HG03025 (cell line): ENCODE results near the gene CTDSP2.
"Not testable (repeated sequence)": the region's sequence is repeated elsewhere in the genome, so short reads cannot be mapped to it uniquely, and the experiment has no call there.

Experiments
- ATAC-seq: cut with Tn5 transposase; IDR thresholded peaks from one replicate; pipeline ENCODE4 v1.9.1; 2021; ENCODE audit warnings: mild to moderate bottlenecking, moderate library complexity; ENCODE audit not compliant: unreplicated experiment, low FRiP score

CTDSP2 gene, protein sequence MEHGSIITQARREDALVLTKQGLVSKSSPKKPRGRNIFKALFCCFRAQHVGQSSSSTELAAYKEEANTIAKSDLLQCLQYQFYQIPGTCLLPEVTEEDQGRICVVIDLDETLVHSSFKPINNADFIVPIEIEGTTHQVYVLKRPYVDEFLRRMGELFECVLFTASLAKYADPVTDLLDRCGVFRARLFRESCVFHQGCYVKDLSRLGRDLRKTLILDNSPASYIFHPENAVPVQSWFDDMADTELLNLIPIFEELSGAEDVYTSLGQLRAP

DNA sequence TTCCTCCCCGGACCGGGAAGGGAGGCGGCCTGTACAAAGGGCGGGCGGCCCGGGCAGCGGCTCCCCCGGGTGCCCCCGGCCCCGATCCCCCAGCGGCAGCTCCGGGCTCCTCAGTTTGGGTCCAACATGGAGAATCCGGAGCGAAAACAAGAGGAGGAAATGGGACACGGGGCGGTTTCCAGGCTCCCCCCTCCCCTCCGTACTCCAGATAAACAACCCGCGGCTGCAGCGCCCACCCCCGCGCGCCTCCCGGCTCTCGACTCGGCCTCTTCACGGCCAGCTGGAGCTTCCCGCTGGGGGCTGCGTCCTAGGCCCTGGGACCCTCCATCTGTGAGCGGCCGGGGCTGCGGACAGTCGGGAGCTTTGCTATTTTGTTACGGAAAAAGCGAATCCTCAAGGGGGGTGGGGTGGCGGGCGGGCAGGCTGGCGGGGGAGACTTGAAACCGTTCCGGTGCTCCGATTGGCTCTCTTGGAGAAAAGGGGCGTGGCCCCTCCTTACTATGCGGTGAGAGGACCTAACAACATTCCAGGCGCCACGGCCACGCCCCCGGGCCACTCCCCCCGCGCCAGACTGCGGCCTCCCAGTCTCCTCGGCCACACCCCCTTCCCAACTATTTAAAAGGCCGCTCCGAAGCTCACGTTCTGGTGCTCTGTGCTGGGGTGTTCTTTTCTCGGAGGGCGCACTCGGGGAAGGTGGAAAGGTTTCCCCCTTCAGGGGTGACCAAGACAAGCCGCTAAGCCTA, at the start of gene CTDSP2:
TSS of gene CTDSP2 (minus strand) at position 153 of the 743 bp plus-strand sequence. CDS start 294 bp downstream, outside the sequence.
- ATAC-seq, result peak; percentile 41

GRCh38 chr12:57896115-57896433, 49.5 kb upstream of the CTDSP2 start:
- no peak for ATAC-seq

DNA sequence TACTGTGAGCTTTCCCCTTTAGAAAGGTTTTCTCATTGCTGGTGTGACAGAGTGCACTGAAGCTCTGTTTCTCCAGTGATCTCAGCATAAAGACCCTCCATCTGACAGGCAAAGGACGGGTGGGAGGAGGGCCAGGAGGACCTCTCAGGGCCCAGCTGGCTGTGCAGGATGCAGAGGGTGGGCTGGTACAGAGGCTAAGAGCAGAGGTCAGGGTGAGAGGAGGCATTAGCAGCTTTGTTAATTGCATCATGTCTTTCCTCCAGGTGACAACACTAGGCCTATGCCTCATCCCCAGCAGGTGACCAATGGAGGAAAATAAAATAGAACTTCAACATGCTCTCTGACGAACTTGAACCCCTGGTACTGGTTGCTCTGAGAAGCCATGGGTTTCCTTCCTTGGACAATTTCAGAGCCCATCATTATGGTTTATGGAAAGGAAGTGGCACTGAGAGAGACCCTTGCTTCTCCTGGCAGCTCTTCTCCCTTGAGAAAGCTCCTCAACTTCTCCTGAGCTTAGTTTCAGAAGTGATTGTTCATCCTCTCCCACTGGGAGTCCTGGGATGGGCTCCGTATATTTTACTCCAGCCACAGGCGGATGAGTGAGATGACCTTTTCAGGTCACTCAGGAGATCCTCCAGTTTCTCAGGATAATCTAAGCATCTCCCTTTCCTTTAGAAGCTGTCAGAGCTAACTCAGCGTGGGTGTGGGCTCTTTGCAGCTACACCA, 49.0 kb upstream of the CTDSP2 start:
- ATAC-seq, result no peak

- ATAC-seq, result no peak
Observed at GRCh38 chr12:57894399-57895292, 48.1 kb upstream of the CTDSP2 start.

- no peak for ATAC-seq
Observed at GRCh38 chr12:57893431-57894353, 47.2 kb upstream of the CTDSP2 start.

DNA sequence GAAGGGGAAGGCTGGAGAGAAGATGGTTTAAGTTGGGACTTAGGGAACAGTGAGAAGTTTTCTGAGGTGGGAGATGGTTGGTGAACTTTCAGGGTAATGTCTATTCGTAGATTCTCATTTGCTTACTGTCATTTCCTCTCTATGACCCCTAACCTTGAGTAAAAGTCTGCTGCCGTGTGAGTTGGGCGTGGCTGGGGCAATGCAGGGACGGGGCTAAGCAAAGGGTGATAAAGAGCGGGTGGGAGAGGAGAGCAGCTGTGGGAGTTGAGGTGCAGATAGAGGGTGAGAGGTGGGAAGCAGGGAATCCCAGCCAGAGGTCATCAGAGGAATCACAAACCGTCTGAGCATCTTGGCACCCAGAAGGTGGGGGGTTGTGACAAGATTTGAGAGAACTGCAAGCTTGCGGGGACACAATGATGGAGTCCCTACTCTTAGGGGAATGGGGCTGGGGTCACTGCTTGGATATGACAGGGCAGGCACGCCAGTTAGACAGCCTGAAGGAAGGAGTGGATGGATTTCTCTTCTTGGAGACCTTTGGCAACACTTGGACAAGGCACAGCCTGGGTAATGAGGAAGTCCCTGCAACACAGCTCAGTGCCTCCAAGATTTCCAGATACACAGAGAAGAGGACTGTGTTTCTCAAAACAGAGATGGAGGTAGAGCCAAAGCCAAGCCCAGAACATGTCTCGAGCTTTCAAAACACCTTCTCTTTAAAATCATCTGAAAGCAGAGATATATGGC, 45.9 kb upstream of the CTDSP2 start:
- no peak for ATAC-seq

DNA sequence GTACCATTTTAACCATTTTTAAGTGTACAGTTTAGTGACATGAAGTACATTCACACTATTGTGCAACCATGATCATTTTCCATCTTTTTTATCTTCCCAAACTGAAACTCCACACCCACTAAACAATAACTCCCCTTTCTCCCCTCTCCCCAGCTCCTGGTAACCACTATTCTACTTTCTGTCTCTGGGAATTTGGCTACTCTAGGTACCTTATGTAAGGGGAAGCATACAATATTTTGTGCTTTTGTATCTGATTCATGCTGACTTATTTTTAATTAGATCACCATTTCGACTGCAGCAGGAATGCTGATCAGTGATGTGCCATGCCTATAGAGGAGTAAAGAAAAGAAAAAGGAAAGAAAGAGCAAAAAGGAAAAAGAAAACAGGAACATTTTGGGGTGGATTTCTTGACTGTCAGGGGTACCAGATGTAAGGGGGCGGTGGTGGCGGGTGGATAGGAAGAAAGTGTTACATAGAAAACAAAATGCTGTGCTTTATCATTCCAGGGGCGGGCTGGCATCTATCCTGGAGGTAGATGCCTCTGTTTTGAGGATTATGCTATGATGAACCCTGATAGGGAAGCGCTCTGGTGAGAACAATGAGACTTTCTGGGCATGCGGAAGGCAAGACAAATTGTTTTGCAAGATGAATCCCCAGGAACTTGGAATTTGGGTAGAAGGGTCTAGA, 45.2 kb upstream of the CTDSP2 start:
- ATAC-seq, result no peak

DNA sequence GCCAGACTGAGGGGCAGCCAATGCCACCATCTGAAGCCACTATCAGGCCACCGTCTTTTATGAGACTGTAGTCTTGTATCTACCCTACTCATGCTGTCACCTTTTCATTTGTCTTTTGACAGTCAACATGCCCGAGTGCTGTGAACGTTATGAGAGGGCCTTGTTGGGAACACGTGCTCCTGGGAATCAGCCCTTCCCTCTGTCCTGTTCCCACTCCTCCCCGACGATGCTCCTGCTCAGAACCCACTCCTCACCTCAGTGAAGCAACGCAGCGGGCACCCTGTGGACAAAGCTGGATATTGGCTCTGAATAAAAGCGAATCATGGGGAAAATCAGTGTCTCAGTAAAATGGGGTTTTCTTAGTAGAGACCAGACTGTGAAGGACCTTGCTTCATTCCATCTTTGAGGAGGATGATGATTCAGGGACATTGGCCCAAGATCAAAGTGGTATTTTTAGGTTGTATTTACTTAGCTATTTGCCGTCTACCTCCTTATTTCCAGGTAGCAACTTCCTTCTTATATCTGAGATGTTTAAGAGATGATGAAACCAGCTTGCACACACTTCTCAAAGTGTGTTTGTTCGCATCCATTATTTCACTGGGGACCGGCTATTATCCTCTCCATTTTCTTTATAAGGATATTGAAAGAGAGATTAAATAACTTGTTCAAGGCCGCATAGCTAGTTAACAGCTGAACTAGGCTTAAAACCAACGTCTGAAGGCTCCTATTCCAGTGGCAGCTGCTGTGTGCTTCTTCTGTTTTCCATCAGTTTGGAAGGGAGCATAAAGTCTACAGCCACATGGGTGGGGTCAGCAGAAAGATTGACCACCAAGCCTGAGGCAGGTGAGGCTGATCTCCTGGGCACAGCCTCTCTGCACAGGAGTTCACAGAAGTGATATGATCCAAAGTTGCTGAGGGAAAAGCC, 43.9 kb upstream of the CTDSP2 start:
- ATAC-seq, result no peak

DNA sequence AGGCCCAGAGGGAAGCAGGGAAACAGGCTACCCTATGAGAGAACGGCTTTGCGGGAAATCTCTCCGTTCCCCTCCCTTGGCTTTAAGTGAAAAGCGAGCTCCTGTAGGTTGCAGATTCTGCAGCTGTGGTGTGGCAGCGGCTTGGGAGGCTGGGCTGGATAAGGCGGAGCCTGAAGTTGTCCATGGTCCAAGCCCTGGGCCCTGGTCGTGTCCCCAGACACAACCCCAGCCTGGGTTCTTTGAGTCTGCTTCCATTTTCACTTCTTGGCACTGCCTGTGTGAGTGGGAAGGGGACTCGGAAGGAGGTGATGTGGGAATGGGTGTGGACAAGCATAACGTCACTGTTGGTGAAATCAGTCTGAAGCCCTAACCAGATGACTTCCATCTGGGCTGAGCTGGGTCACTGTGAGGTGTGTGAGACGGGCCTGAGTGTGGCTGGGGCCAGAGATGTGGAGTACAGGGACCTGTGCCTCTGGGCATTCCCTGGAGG, 43.0 kb upstream of the CTDSP2 start:
- ATAC-seq, result no peak

DNA sequence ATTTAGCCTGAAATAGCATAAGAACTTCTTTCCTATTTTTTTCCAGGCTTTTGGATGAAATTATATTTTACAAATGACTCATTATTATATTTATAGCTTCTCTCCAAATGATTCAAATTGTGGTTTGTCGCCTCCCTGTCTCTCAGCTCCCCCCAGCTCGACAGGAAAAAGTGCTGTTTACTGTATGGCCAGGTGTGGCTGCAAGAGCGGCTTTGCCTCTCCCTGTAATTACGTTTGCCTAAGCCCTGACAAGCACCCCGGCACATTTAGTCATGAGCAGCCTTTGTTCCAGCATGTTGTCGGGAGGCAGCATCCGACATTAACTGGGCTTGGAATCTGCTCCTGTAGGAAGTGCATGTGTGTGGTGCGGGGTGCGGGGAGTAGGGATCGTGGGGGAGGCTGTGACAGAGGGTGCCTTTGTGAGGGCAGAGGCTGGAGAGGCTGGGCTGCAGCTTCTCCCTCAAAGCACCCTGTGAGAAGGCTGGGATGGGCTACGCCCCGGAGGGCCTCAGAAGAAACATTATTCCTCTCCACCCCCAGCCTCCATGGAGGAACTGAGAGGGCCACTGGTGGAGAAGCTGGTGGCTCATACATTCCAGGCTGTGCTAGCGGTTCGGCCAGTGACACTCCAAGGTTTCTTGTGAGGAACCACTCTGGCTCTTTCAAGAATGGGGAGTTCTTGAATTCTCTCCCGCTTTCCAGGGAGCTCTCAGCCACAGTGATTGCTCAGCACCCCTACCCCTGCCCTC, 42.1 kb upstream of the CTDSP2 start:
- ATAC-seq, result no peak

- no peak for ATAC-seq
Observed at GRCh38 chr12:57887631-57888408, 41.3 kb upstream of the CTDSP2 start.

DNA sequence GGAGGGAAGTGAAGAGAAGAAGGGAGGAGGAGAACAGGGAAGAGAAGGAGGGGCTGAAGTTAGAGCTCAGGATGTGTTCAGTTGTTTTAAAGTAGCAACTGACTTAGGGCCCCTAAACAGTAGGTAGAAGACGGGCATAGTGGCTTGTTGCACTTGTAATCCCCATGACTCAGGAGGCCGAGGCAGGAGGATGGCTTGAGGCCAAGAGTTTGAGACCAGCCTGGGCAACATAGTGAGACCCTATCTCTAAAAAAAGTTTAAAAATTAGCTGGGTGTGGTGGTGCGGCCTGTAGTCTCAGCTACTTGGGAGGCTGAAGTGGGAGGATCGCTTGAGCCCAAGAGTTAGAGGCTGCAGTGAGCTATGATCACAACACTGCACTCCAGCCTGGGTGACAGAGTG, 40.4 kb upstream of the CTDSP2 start:
- not testable (repeated sequence) for ATAC-seq

DNA sequence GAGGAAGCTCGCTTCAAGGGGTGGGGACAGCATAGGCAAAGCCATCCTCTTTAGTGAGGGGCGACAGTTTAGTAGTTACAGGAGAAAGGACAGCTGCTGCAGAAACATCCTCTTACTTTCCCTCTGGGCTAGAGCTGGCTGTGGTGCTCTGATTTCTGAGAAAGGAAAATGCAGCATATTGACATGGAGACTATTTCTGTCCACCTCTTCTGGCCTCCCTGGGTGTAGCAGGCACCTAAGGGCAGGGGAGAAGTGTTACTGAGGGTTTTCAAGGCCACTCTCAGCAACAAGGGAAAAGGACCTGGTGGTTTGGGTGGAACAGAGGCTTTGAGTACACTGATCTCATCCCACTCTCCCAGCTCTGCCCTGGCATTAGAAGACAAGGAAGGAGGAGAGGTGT, 40.0 kb upstream of the CTDSP2 start:
- ATAC-seq, result no peak

DNA sequence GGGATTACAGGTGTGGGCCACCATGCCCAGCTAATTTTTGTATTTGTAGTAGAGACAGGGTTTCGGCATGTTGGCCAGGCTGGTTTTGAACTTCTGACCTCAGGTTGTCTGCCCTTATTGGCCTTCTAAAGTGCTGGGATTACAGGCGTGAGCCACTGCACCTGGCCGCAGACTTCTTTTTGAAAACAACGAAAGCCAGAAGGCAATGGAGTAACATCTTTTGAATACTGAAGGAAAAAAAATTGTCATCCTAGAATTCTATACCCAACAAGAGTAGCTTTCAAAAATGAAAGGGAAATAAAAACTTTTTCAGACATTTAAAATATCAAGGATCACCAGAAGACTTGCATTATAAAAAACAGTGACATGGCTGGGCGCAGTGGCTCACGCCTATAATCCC, 38.7 kb upstream of the CTDSP2 start:
- no peak for ATAC-seq

GRCh38 chr12:57883700-57884099, 37.2 kb upstream of the CTDSP2 start:
- ATAC-seq, result no peak

DNA sequence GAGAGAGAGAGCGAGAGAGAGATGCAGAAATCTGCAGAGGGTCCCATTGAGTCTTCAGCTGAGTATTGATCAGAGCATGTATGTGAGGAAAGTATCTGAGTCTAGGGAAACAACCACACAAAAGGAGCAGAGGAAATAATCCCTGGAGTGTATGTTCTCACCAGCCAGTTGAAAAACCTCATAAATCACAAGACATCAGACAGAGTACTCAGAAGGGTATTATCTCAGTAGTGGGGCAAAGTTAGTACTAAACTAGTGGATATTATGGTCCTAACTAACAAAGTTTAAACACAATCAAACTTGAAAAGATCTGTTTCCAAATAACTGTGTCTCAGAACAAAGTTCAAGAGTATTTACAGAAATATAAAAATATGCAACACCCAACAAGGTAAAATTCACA, 36.5 kb upstream of the CTDSP2 start:
- no peak for ATAC-seq
